Breast epithelium (tissue), 4 donors: ENCODE results near the gene TMEM260. TPM values are rescaled to one million over a fixed set of nuclear protein-coding genes. Genes with fewer than 3 reads are reported as not detected.
A peak's percentile ranks its signal among the peaks of the same experiment; 100 is the strongest.

ENCODE experiments used
- DNase-seq, 2 donors: peaks; one replicate each; pipeline ENCODE4 v3.0.0-alpha.2; 2019; ENCODE audit warnings: low spot score in 2 of 2
- H3K27ac ChIP-seq, 2 donors: fragments of 200-600 bp; sonication (generic) in 1 of 2; one replicate each; pipeline ENCODE4 v1.5.1; 2016 to 2019; ENCODE audit warnings: mild to moderate bottlenecking in 1 of 2
- H3K27me3 ChIP-seq, 2 donors: fragments of 200-600 bp; sonication (generic) in 1 of 2; one replicate each; pipeline versions ENCODE4 v1.5.1 to v1.6.0; 2017 to 2019; ENCODE audit warnings: control low read depth in 1 of 2, mild to moderate bottlenecking in 1 of 2
- H3K36me3 ChIP-seq: fragments of 200-600 bp; one replicate; pipeline ENCODE4 v1.5.1; 2019
- H3K4me1 ChIP-seq, 2 donors: fragments of 200-600 bp; sonication (generic); one replicate each; pipeline ENCODE4 v1.5.1; 2016 to 2019; ENCODE audit warnings: control low read depth in 1 of 2
- H3K4me3 ChIP-seq, 3 donors: fragments of 200-600 bp; sonication (generic); 1 replicate in 2 of 3; 2 replicates in 1 of 3; pipeline ENCODE4 v1.5.1; 2016 to 2019; ENCODE audit warnings: mild to moderate bottlenecking in 3 of 3, moderate library complexity in 2 of 3
- H3K9me3 ChIP-seq, 2 donors: fragments of 200-600 bp; sonication (generic) in 1 of 2; one replicate each; pipeline ENCODE4 v1.5.1; 2016 to 2019; ENCODE audit warnings: control low read depth in 1 of 2
- POLR2A ChIP-seq: fragments of 450-650 bp; IDR thresholded peaks from one replicate; pipeline ENCODE4 v1.6.1; 2016; ENCODE audit warnings: antibody characterized with exemption, mild to moderate bottlenecking, moderate library complexity
- POLR2AphosphoS5 ChIP-seq, 3 donors: sonication (generic); formaldehyde crosslinking; IDR thresholded peaks; one replicate each; pipeline ENCODE4 v1.6.1; 2017; ENCODE audit warnings: antibody characterized with exemption in 3 of 3
- intact Hi-C: fragments of 100-400 bp; cut with DNase I; formaldehyde crosslinking; loops from one replicate; pipeline ENCODE4 v1.15.1; 2023; ENCODE audit warnings: low total_unique reads
- total RNA-seq, 3 donors: library from RNA; depleted of rRNA; stranded (reverse); fragments of >200 nt; gene quantifications; one replicate each; pipeline ENCODE4 v1.1.0, GENCODE V29; 2016
- TF ChIP-seq, protein P1 (sequence below), 3 donors: fragments of 450-650 bp; IDR thresholded peaks; one replicate each; pipeline ENCODE4 v1.5.1; 2016 to 2017; ENCODE audit warnings: antibody characterized with exemption in 3 of 3, mild to moderate bottlenecking in 3 of 3, moderate library complexity in 3 of 3

Gene TMEM260
- total RNA-seq, 3 donors from 2014 or later, result 21.3 to 41.9 (median 26.9) TPM

- no peaks in the 10 kb centered on the region for H3K9me3 ChIP-seq
- intact Hi-C loops, result no loop called here
- H3K36me3 ChIP-seq, result no peaks in the 10 kb centered on the region
- TF ChIP-seq POLR2A (no peak), POLR2AphosphoS5 (IDR thresholded peaks at IDR 0.05) (no peak)
- TF ChIP-seq, protein P1, sequence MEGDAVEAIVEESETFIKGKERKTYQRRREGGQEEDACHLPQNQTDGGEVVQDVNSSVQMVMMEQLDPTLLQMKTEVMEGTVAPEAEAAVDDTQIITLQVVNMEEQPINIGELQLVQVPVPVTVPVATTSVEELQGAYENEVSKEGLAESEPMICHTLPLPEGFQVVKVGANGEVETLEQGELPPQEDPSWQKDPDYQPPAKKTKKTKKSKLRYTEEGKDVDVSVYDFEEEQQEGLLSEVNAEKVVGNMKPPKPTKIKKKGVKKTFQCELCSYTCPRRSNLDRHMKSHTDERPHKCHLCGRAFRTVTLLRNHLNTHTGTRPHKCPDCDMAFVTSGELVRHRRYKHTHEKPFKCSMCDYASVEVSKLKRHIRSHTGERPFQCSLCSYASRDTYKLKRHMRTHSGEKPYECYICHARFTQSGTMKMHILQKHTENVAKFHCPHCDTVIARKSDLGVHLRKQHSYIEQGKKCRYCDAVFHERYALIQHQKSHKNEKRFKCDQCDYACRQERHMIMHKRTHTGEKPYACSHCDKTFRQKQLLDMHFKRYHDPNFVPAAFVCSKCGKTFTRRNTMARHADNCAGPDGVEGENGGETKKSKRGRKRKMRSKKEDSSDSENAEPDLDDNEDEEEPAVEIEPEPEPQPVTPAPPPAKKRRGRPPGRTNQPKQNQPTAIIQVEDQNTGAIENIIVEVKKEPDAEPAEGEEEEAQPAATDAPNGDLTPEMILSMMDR (IDR thresholded peaks at IDR 0.05), result no peak
- H3K4me1 ChIP-seq, result no peaks in the 10 kb centered on the region
- DNase-seq, result no peak
- no peaks in the 10 kb centered on the region for H3K27me3 ChIP-seq
- no peak overlapping the region for H3K27ac ChIP-seq
- no peak overlapping the region for H3K4me3 ChIP-seq
Measured at GRCh38 chr14:56549721-56550120, 29.9 kb upstream of the TMEM260 start.

DNA sequence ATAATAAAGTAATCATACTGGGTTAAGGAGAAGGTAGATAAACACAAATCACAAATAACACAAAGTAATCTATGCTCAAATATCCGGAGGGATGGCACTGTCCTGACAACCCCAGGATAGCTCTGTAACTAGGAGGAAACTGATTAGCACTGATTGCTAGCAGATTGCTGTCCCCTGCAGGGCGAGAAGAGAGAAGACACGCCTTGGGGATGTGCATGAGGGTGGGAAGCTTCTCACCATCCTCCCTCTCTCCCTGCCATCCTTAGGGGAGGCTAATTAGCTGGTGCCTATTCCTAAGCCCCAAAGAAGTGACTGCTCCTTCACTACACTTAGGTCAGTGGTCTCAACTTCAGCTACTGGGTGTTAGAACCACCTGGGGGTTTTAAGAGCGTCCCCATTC lies 27.0 kb upstream of the TMEM260 start:
- no peak for TF ChIP-seq POLR2AphosphoS5 (IDR thresholded peaks at IDR 0.05)
- no peak for TF ChIP-seq POLR2A
- TF ChIP-seq, protein P1 (IDR thresholded peaks at IDR 0.05), result no peak
- H3K4me1 ChIP-seq, result no peaks in the 10 kb centered on the region
- intact Hi-C loops, result no loop called here
- H3K27ac ChIP-seq, result no peak overlapping the region
- no peak for DNase-seq
- H3K36me3 ChIP-seq, result no peaks in the 10 kb centered on the region
- peaks cover 0 to 5% of the 10 kb centered on the region in 2 donors for H3K27me3 ChIP-seq
- no peaks in the 10 kb centered on the region for H3K9me3 ChIP-seq
- H3K4me3 ChIP-seq, result no peak overlapping the region

DNA sequence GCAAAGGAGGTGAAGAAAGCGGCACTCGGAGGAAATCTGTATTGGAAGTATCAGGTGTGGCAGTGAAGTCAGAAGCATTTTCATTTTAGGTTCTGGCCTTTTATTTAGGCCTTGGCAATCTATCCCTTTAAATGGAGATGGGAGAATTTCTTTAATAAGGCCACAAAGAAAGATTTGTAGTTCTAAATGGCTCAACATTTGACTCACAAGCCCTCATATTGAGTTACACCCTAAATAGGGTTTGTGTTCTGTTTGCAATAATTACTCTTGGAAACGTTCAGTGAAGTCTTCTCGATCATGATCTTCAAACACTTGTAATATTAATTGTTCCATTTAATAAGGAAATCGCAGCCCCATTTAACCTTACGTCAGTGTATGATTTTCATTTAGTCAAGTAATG lies 25.3 kb upstream of the TMEM260 start:
- no peak for DNase-seq
- Histone ChIP-seq H3K4me1 (no peaks in the 10 kb centered on the region), H3K9me3 (no peaks in the 10 kb centered on the region), H3K36me3 (no peaks in the 10 kb centered on the region), H3K27me3 (peaks cover 0 to 5% of the 10 kb centered on the region in 2 donors), H3K27ac (no peak overlapping the region), H3K4me3 (no peak overlapping the region)
- TF ChIP-seq POLR2A, result no peak
- no peak for TF ChIP-seq POLR2AphosphoS5 (IDR thresholded peaks at IDR 0.05)
- TF ChIP-seq, protein P1 (IDR thresholded peaks at IDR 0.05), result no peak
- intact Hi-C loops, result no loop called here

DNA sequence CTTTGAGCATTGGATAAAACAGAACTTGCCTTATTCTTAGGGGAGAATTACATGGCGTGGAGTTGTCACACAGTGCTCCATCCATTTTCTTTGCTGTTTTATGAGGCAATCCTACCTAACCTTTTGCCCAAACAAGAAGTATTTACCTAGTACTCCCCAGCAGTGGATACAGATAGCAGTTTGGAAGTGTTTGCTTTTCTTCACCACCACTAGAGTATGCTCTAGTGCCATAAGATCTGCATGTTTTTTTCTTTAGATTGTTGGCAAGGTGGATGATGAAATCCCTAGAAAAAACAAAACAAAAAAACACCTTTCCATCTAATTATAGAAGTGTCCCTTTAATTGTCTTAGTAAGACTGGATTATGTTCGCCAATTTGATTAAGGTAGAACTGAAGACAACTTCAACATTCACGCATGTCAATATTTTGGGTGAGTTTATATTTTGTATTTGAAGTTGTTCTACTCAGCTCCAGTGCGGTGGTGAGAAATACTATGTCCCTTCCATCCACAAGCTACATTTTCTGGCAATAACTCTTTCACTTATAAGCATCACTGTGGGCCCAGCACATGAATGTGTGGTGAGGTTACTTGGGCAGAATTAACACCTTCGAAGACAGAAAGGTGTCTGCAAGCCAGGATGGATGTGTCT lies 23.6 kb upstream of the TMEM260 start:
- no peak overlapping the region for H3K27ac ChIP-seq
- H3K36me3 ChIP-seq, result no peaks in the 10 kb centered on the region
- H3K4me3 ChIP-seq, result no peak overlapping the region
- DNase-seq, result no peak
- TF ChIP-seq, protein P1 (IDR thresholded peaks at IDR 0.05), result peak in 1 of 3 donors; percentile 46
- no peak for TF ChIP-seq POLR2AphosphoS5 (IDR thresholded peaks at IDR 0.05)
- no peaks in the 10 kb centered on the region for H3K9me3 ChIP-seq
- intact Hi-C loops, result no loop called here
- no peaks in the 10 kb centered on the region for H3K4me1 ChIP-seq
- H3K27me3 ChIP-seq, result peaks cover 0 to 5% of the 10 kb centered on the region in 2 donors

GRCh38 chr14:56559182-56559581 lies 20.4 kb upstream of the TMEM260 start:
- H3K27ac ChIP-seq, result no peak overlapping the region
- H3K27me3 ChIP-seq, result peaks cover 0 to 5% of the 10 kb centered on the region in 2 donors
- H3K4me3 ChIP-seq, result no peak overlapping the region
- H3K4me1 ChIP-seq, result no peaks in the 10 kb centered on the region
- TF ChIP-seq POLR2AphosphoS5 (IDR thresholded peaks at IDR 0.05), result no peak
- TF ChIP-seq, protein P1 (IDR thresholded peaks at IDR 0.05), result no peak
- no peak for TF ChIP-seq POLR2A
- DNase-seq, result no peak
- intact Hi-C loops, result no loop called here
- no peaks in the 10 kb centered on the region for H3K9me3 ChIP-seq
- H3K36me3 ChIP-seq, result no peaks in the 10 kb centered on the region
